H1 (cell line): ENCODE results near the gene DCK.

ENCODE experiments used
- CEBPB ChIP-seq: IDR thresholded peaks from 2 replicates; pipeline ENCODE4 v1.6.1; 2012; ENCODE audit warnings: low read depth, low read length
- JUND ChIP-seq: IDR thresholded peaks from 2 replicates; pipeline ENCODE4 v1.6.1; 2011; ENCODE audit warnings: mild to moderate bottlenecking, improper control_type of control experiment, low read length
- NRF1 ChIP-seq: IDR thresholded peaks from 2 replicates; pipeline ENCODE4 v1.6.1; 2011; ENCODE audit warnings: mild to moderate bottlenecking, low read depth, low read length, improper control_type of control experiment
- RAD21 ChIP-seq, 2 experiments: IDR thresholded peaks in 1 of 2; conservative IDR thresholded peaks in 1 of 2; 2 replicates each; pipeline ENCODE4 v1.6.1; 2011; ENCODE audit warnings: low read depth in 2 of 2, low read length in 2 of 2, improper control_type of control experiment in 1 of 2, inconsistent platforms in 1 of 2, mild to moderate bottlenecking in 1 of 2, moderate library complexity in 1 of 2
- SRF ChIP-seq: IDR thresholded peaks from 2 replicates; pipeline ENCODE4 v1.6.1; 2011; ENCODE audit warnings: mild to moderate bottlenecking, low read depth, low read length, moderate library complexity
- ZNF274 ChIP-seq: IDR thresholded peaks from 2 replicates; pipeline ENCODE4 v1.7.0; 2012; ENCODE audit warnings: low read length, borderline replicate concordance; ENCODE audit errors: extremely low read depth
- TF ChIP-seq, protein P1 (sequence below), 3 experiments: IDR thresholded peaks; 1 replicate in 2 of 3; 2 replicates in 1 of 3; pipeline versions ENCODE4 v1.5.1 to v1.6.1; 2011; ENCODE audit warnings: low read length in 3 of 3, mild to moderate bottlenecking in 3 of 3, inconsistent platforms in 2 of 3, low read depth in 1 of 3, moderate library complexity in 1 of 3; ENCODE audit not compliant: insufficient read depth in 1 of 3; ENCODE audit errors: control extremely low read depth in 1 of 3

GRCh38 chr4:71025654-71026053 lies 32.2 kb downstream of the DCK start:
- TF ChIP-seq SRF, result no peak
- TF ChIP-seq, protein P1, sequence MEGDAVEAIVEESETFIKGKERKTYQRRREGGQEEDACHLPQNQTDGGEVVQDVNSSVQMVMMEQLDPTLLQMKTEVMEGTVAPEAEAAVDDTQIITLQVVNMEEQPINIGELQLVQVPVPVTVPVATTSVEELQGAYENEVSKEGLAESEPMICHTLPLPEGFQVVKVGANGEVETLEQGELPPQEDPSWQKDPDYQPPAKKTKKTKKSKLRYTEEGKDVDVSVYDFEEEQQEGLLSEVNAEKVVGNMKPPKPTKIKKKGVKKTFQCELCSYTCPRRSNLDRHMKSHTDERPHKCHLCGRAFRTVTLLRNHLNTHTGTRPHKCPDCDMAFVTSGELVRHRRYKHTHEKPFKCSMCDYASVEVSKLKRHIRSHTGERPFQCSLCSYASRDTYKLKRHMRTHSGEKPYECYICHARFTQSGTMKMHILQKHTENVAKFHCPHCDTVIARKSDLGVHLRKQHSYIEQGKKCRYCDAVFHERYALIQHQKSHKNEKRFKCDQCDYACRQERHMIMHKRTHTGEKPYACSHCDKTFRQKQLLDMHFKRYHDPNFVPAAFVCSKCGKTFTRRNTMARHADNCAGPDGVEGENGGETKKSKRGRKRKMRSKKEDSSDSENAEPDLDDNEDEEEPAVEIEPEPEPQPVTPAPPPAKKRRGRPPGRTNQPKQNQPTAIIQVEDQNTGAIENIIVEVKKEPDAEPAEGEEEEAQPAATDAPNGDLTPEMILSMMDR (IDR thresholded peaks at IDR 0.05; ENCODE audit: control extremely low read depth in 1 of 3, insufficient read depth in 1 of 3, low read depth in 1 of 3, low read length in 3 of 3), result no peak
- TF ChIP-seq JUND, result no peak
- TF ChIP-seq NRF1, result no peak
- no peak for TF ChIP-seq ZNF274
- no peak for TF ChIP-seq CEBPB
- TF ChIP-seq RAD21 (IDR thresholded peaks at IDR 0.05 in 1 of 2, conservative IDR thresholded peaks at IDR 0.05 in 1 of 2; ENCODE audit: low read depth in 2 of 2, low read length in 2 of 2), result no peak
